GM18907 (cell line): Measurements from ENCODE around the gene C9orf72.
A peak's percentile ranks its signal among the peaks of the same experiment; 100 is the strongest.

Experiments
- ATAC-seq: cut with Tn5 transposase; IDR thresholded peaks from one replicate; pipeline ENCODE4 v1.9.1; 2021; ENCODE audit warnings: mild to moderate bottlenecking, moderate library complexity; ENCODE audit not compliant: unreplicated experiment

C9orf72 gene

GRCh38 chr9:27582794-27583193, 9.5 kb upstream of the C9orf72 start:
- ATAC-seq = no peak

GRCh38 chr9:27581826-27582225, 8.5 kb upstream of the C9orf72 start:
- no peak for ATAC-seq

- ATAC-seq = peak; percentile 93
These were observed 631 bp upstream of the C9orf72 start for GRCh38 chr9:27573634-27574590.

GRCh38 chr9:27572566-27572917, 739 bp downstream of the C9orf72 start:
- ATAC-seq = peak; percentile 40

- no peak for ATAC-seq
These were observed 1.2 kb downstream of the C9orf72 start for GRCh38 chr9:27572061-27572460.

GRCh38 chr9:27571011-27571410, 2.3 kb downstream of the C9orf72 start:
- no peak for ATAC-seq

- no peak for ATAC-seq
These were observed 3.9 kb downstream of the C9orf72 start for GRCh38 chr9:27569406-27569805.

- ATAC-seq = no peak
These were observed 7.2 kb downstream of the C9orf72 start for GRCh38 chr9:27566118-27566517.

GRCh38 chr9:27565696-27566095, 7.6 kb downstream of the C9orf72 start:
- ATAC-seq = no peak

GRCh38 chr9:27564670-27565069, 8.6 kb downstream of the C9orf72 start:
- no peak for ATAC-seq

- ATAC-seq = no peak
These were observed 9.4 kb downstream of the C9orf72 start for GRCh38 chr9:27563738-27564430.

- ATAC-seq = peak; percentile 39
These were observed 11.6 kb downstream of the C9orf72 start for GRCh38 chr9:27561685-27562084.

- no peak for ATAC-seq
These were observed 12.8 kb downstream of the C9orf72 start for GRCh38 chr9:27560457-27560856.

GRCh38 chr9:27558307-27558706, 15.0 kb downstream of the C9orf72 start:
- no peak for ATAC-seq

GRCh38 chr9:27556470-27556869, 16.8 kb downstream of the C9orf72 start:
- no peak for ATAC-seq

GRCh38 chr9:27554712-27555111, 18.6 kb downstream of the C9orf72 start:
- no peak for ATAC-seq

GRCh38 chr9:27549196-27549755, 24.0 kb downstream of the C9orf72 start:
- no peak for ATAC-seq

GRCh38 chr9:27548055-27548741, 25.1 kb downstream of the C9orf72 start:
- ATAC-seq = peak; percentile 72

GRCh38 chr9:27545471-27545870, 27.8 kb downstream of the C9orf72 start:
- ATAC-seq = no peak

GRCh38 chr9:27542508-27542907, 30.8 kb downstream of the C9orf72 start:
- no peak for ATAC-seq

GRCh38 chr9:27541740-27542139, 31.5 kb downstream of the C9orf72 start:
- no peak for ATAC-seq
